ENCODE results near the gene CHAD.
"Not testable (repeated sequence)": the region's sequence is repeated elsewhere in the genome, so short reads cannot be mapped to it uniquely, and the experiment has no call there.

The CHAD gene

DNA sequence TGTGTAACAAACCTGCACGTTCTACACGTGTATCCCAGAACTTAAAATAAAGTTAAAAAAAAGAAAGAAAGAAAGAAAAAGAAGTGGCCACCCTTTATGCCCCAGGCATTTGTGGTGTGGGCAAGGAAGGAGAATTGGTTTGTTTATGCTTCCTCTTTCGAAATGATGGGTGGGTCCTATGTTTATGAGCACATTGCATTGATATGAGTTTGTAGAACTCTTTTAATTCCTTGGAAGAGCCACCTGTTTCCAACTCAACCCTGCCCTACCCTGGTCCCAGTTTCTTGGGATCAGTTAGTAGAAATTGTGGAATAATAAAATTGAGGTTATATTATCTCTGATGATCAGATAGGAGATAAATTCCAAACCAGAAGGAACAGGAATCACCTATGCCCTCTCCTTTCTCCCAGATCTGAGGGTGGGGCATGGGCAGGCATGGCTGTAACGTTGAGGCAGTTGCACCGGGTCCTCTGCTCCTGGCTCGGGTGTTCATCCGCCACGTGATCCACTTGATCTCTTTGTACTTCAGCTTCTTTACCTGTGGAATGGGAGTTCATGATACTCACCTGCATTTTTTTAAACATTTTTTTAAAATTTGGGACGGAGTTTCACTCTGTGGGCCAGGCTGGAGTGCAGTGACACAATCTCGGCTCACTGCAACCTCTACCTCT, 15.9 kb downstream of the CHAD start:
- no peak for DNase-seq

DNA sequence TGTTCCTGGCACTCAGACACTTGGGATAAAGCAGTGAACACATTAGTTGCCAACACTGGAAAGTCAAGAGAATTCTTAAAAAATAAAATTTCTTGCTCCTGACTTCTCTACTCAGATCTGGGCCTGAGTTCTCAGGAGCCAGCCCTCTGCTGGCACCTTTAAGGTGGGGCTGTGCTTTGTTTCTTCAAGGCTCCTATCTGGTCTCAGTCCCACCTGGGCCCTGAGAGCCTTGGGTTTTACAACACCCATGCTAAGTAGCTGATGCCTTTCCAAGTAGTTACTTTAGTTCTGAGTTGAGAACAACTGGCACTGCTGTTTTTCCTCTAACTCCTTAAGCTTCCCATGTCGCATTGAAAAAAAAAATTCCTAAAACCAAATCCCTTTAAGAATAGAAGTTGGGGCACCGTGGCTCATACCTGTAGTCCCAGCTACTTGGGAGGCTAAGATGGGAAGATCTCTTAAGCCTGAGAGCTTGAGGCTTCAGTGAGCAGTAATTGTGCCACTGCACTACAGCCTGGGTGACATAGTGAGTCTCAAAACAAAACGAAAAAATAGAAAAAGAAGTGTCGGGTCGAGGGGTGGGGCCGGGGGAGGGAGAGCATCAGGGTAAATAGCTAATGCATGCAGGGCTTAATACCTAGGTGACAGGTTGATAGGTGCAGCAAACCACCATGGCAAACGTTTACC, 16.6 kb downstream of the CHAD start:
- DNase-seq, result no peak

DNA sequence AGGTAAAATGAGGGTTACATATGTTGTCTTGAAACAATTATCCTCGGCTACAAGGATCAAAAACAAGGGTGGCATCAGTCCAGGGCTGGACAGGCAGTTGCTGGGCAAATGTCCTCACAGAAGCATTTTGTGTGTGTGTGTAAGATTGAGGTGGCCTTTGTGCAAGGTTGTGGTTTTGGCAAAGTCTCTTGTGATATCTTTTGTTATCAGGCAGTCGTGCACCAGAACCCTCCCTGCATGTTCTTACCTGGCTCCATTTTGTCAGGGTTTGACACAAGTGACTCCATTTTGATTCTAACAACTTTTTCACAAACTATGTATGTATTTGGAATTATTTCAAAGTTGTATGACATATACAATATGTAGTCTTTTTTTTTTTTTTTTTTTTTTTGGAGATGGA, 20.0 kb downstream of the CHAD start:
- DNase-seq, result no peak

DNA sequence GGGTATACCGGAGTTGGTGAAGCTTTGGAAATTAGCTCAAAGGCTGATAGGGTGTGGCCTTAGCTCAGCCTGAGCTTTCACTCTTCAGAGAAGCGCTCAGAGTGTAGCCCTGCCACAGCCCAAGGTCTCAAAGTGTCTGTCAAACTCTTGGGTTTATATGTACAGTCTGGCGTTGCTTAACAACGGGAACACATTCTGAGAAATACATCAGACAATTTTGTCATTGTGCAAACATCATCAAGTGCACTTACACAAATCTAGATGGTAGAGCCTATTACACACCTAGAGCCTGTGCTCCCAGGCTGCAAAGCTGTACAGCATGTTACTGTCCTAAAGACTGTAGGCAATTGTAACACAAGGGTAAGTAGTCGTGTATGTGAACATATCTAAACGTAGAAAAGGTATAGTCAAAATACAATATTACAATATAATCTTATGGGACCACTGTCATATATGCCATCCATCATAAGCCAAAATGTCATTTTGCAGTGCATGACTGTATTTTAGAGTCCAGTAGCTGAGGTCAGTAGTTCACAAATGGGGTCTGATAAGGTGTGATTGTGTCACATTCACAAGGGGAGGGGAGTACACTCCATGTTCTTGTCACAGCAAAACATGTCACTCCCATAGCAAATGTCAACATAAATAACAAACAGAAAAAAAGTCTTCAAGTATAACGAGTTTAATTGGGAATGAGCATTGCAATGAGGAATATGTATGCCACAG, 20.6 kb downstream of the CHAD start:
- peak; percentile 51 to 86 (median 75) for DNase-seq

DNA sequence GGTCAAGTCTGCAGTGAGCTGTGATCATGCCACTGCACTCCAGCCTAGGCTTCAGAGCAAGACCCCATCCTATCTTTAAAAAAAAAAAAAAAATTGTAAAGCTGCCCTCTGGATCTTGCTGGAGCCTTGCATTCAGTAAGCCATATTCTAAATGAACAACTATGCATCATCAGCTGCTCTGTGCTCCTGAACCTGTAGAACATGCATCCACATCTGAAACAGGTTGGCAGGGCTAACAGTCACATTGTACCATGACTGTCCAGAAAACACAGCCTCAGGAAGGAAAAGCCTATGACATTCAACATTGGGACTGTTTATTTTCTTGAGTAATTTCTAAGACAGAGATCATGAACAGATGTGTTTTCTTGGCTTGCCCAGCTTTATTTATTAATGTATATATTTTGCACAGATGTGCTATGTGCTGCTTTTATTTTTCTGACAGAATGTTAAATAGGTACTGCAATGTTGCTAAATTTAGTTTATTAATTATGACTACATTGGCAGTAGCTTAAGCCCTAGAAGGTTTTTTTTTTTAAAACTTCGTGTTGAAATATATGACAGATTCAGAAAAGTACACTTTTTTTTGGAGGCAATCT, 22.9 kb downstream of the CHAD start:
- no peak for DNase-seq

DNA sequence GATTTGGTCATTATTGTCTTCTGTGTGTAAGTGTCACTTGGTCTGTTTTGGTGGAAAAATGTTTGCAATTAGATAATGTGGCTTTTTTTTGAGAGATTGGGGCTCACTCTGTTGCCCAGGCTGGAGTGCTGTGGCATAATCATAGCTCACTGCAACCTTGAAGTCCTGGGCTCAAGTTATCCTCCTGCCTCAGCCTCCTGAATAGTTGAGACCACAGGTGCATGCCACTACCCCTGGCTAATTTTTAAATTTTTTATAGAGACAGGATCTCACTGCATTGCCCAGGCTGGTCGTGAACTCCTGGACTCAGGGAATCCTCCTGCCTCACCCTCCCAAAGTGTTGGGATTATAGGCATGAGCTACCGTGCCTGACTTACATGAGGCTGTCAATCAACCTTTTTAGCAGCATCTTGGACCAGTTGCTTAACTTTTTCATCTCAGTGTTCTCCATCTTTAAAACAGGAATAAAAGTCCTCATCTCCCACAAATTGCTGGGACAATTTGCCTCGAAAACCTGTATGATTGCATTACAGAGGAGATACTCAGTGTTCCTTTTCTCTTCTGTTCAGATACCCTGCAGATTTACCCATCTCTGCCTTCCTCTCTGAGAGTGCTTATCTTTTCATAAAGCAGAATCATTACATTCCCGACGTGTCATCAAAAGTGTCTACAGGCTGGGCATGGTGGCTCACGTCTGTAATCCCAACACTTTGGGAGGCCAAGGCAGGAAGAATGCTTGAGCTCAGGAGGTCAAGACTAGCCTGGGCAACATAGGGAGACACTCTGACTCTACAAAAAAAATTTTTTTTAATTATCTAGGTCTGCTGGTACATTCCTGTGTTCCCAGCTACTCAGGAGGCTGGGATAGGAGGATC, 23.6 kb downstream of the CHAD start:
- DNase-seq, result no peak

DNA sequence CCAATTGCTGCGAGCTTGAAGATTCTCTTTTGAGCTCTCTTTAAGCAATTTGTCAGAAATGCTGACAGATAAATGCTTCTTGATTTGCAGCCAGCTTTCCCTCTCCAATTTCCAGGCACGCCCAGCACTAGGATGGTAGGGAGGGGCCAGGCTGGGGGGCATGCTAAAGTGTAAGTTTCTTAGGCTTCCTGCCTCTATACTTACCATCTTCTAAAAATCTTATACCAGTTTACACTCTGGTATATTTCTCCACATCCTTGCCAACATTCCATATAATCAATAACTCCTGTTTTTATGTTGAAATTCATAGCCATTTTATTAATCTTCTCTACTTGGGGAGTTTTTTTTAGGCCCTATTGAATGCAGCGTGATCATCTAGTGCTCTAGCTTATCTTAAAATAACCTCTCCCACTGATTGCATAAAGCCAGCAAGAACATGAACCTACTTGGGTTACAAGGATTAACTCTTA, 25.1 kb downstream of the CHAD start:
- peak in 1 of 3 experiments; percentile 28 for DNase-seq

DNA sequence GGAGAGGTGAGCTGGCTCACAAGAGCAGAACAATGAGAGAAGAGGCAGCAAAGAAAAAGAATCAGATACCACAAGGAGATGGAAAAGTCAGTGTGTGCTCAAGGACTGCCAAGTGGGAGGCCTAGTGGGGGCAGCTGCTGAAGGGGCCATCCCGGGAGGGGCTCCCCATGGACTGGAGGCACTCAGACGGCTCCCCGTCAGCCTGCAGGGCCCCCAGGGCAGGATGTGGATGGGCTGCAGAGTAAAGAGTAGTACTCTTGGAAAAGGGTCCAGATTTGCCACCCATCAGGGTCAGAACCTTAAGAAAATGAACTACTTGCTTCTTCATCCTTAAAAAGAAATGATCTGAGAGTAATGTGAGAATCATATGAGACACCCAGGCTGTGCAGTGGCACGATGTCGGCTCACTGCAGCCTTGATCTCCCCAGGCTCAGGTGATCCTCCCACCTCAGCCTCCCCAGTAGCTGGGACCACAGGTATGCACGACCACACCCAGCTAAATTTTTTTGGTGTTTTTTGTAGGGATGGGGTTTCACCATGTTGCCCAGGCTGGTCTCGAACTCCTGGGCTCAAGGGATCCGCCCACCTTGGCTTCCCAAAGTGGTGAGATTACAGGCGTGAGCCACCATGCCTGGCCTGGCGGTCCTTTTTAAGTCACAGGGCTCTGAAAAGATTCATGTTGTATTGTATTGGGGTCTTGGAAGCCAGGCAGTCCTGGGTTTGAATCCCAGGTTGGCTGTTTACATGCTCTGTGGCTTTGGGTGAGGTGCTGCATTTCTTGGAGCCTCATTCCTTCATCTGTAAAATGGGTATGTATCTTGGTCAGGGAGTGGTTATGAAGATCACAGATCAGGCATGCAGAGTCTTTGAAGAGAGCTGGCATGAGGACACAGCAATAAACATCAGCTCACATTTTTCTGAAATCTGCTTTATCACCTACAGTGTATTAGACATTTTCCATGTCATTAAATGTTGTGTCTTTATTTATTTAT, 27.5 kb downstream of the CHAD start:
- DNase-seq, result no peak

DNA sequence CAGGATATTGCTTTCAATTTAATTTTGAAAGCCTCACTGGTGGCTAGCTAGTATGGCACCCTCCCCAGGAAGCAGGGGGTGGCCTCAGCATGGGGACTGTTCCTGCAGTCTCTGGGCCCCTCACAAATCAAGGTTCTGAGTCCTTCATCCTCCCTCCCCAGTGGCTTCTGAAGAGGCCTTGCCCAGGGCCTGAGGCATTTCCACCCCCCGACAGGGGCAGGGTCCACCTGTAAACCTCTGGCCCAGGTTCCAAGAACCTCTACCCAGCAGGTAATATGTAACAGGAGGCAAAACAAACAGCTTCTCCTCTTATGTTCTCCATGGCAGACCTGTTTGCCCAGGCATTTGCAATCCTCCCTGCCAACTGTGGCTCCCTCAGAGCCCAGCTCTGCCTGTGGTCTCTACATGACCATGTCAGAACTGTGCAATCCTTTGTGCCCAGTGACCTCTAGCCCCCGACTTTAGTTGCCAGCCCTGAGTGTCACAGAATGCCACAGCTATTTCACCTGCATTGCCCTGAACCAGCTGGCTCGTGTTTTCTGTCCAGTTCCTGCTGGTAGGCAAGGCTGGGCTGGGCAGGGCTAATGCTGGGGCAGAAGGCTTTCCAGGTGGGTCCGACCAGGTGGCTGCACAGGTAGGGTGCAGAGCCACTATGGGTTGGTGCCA, 28.4 kb downstream of the CHAD start:
- peak in 2 of 3 experiments; percentile 46 to 63 for DNase-seq

DNA sequence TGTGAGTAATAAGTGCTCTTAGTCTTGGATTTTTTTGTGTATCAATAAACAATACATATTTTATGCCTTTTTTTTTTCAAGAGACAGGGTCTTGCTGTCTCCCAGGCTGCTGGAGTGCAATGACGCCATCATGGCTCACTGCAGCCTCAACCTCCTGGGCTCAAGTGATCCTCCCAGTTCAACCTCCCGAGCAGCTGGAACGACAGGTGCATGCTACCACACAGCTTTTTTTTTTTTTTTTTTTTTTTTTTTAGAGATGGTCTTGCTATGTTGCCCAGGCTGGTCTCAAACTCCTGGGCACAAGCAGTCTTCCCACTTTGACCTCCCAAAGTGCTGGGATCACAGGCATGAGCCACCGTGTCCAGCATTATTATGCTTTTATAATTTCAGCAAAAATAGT, 29.7 kb downstream of the CHAD start:
- no peak for DNase-seq

DNA sequence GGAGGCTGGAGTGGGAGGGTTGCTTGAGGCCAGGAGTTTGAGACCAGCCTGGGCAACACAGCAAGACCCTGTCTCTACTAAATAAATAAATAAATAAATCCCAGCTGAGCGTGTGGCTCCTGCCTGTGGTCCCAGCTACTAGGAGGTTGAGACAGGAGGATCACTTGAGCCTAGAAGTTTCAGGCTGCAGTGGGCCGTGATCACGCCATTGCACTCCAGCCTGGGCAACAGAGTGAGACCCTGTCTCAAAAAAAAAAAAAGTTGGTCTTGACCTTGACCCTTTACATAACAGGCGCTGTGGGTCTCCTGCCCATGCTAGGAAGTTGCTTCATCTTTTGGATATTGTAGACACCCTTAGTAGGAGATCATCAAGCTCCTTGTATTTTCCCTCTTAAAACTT, 31.3 kb downstream of the CHAD start:
- DNase-seq, result no peak

DNA sequence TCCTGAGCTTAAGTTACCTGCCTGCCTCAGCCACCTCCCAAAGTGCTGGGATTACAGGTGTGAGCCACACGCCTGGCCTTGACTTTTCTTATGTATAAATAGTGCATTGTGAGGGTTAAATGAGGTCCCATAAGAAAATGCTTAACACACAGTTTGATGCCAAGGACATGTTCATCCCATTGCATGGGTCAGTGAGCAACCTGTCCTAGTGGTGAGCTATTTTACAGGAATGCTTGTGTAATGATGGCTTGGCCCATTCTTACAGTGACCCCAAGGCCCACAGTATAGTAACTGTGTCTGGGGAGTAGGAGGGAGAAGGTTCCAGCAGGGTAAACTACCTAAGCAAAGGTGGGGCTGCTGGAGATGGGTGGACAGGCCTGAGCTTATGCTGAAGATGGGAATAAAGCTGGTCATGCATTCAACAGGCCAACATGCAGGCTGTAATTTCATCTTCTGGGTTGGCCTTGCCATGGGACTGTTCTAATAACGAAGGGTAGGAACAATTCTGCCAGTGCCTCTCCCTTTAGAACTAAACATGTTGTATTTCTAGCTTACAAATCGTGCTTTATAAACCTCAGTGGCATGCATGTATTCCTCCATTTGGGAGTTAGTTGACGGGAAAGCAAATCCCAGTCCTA, 36.4 kb downstream of the CHAD start:
- DNase-seq, result no peak

DNA sequence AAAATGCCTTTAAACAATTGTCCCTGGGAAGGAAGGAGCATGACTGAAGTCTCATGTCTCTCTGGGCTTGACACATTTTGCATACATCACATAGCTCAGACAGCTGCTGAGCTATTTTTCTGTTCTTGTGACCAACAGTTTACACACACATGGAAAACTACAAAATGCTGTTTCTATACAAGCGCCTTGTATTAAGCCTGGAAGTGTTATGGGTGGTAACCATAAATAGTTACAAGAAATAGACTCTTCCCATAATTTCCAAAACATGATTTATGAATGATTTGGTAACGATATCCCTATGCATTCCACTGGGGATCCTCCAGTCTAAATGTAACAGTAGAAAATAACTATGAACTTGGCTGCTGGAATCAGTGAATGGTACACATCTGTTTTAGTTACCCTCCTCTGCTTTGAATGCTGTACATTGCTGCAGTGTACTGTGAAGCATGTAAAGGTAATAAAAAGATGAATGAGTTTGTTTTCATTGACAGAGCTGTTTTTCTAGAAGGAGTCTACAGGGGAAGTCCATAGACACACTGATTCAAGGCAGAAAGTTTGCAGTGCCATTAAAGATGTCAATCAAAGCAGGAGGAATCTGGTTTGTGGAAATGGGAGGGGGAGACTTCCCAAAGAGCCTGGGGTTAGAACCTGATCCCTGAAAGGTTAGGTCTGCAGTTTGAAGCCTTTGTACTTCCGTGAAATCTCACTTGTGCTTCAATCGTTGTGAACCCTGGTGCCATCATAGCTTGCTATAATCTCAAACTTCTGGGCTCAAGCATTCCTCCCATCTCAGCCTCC, 37.7 kb downstream of the CHAD start:
- DNase-seq, result peak in 1 of 3 experiments; percentile 10

DNA sequence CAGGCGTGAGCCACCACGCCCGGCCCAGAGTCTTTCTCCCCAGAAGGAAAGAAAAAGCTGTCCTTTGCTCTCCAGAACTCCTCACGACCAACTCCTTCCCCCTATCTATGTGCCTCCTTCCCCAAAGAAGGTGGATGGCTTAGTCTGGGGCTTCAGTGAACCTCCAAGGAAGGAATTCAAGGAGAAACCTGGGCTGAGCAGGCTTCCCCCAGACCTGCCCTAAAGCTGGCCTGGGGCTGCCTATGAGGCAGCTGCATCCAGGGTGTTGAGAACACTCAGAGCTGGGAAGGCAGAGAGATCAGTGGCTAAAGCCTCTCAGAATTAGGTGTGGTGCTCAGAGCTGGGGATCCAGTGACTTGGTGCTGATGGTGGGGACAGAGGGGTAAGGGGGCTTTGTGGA, 38.9 kb downstream of the CHAD start:
- DNase-seq, result no peak

DNA sequence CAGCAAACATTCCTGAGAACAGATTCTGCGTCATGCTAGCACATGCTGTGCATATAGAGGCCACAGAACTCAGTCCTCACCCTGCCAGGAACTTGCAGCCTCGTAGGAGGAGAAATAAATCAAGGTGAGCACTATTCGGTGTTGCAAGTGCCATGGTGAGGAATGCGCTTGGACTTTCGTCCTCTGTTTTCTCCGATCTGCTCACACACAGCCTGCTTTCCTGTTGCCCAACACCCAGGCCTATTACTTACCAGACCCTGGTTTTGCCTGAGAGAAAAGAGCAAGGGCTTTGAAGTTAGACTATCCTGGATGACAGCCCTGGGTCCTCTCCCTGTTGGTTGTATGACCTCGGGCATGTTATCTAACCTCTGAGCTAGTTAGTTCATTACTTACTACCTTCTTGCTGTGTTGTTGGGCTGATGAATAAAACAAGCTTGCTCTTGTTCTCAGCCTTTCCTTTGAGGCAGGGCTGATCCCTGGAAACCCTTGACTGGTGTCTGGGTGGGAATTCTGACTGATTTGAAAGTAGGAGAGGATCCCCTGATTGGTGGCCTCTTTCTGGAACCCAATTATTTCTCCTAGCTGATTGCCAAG, 39.8 kb downstream of the CHAD start:
- no peak for DNase-seq

DNA sequence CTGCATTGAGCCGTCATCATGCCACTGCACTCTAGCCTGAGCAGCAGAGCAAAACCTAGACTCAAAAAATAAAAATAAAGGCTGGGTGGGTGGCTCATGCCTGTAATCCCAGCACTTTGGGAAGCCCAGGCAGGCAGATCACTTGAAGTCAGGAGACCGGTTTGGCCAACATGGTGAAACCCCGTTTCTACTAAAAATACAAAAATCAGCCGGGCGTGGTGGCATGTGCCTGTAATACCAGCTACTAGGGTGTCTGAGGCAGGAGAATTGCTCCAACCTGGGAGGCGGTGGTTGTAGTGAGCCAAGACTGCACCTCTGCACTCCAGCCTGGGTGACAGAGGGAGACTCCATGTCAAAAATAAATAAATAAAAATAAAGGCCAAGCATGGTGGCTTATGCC, 40.6 kb downstream of the CHAD start:
- DNase-seq, result not testable (repeated sequence)

DNA sequence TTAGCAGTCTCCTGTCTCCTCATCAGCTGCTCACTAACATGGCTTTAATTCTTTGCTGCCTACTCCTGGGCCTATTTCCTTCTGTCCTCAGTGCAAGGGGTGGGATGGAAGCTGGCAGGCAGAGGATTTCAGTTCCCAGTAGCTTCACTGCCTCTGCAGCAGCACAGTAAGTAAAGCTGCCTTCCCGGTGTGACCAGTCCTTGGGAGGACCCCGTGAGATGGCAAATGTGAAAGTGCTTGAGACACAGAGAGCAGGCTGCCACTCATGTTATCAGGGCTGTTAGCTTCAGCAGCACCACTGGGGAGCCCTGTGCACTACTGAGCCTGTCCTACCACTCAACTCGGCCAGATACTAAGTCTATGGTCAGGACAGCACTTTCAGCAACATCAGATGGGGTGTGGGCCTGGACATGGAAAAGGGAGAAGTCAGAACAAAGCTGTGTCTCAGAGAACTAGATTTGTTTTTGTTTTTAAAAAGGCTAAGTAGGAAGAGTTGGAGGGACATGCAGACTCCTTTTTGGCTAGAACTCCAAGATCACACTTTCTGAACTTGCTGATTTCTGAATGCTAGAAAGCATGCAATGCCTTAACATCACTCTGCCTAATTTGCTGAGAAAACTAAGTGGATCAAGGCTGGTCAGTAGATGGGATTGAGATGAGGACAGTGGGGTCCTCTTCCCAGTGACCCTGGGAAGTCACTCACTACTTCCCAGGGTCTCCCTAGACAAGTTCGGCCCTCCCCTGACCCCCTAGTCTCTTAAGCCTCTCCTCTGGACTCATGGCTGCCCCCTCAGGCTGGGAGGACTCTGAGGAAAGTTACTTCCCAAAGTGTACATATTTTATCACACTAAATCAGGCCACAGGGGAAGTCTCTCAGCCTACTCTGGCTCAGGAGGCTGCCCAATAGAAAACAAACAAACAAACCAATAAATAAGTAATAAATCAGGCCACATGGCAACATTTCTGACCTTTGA, 41.6 kb downstream of the CHAD start:
- DNase-seq, result peak in 2 of 3 experiments; percentile 35 to 36

DNA sequence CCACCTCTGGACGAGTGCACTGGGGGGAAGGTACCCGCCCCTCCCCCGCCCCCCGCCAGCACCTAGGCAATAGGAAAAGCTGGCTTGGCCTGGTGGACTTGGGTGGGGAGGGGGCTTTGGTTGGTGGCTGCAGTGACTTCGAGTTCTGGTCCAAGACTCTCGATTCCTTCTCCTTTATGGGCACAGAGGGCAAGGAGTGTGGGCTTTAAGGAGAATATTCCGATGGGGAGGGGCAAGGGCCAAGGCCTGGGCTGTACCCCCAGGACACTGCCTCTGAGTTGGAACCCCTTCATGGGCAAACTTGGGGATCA, 42.3 kb downstream of the CHAD start:
- no peak for DNase-seq

Measured in NCI-H1417 (cell line).